ENCODE measurements around the gene GNAS. TPM values are rescaled to one million over a fixed set of nuclear protein-coding genes. Genes with fewer than 3 reads are reported as not detected.
A peak's percentile ranks its signal among the peaks of the same experiment; 100 is the strongest.

Gene GNAS
- total RNA-seq, 1 donor, result 361 TPM

- H3K4me3 ChIP-seq (ENCODE audit: low read depth, low read length), result no peak overlapping the region
- DNase-seq (ENCODE audit: low read depth), result no peak
- TF ChIP-seq, protein P1, sequence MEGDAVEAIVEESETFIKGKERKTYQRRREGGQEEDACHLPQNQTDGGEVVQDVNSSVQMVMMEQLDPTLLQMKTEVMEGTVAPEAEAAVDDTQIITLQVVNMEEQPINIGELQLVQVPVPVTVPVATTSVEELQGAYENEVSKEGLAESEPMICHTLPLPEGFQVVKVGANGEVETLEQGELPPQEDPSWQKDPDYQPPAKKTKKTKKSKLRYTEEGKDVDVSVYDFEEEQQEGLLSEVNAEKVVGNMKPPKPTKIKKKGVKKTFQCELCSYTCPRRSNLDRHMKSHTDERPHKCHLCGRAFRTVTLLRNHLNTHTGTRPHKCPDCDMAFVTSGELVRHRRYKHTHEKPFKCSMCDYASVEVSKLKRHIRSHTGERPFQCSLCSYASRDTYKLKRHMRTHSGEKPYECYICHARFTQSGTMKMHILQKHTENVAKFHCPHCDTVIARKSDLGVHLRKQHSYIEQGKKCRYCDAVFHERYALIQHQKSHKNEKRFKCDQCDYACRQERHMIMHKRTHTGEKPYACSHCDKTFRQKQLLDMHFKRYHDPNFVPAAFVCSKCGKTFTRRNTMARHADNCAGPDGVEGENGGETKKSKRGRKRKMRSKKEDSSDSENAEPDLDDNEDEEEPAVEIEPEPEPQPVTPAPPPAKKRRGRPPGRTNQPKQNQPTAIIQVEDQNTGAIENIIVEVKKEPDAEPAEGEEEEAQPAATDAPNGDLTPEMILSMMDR (IDR thresholded peaks at IDR 0.05; ENCODE audit: insufficient read depth, low read depth, low read length), result no peak
Observed at GRCh38 chr20:58899512-58899911, 47.0 kb downstream of the GNAS start.

DNA sequence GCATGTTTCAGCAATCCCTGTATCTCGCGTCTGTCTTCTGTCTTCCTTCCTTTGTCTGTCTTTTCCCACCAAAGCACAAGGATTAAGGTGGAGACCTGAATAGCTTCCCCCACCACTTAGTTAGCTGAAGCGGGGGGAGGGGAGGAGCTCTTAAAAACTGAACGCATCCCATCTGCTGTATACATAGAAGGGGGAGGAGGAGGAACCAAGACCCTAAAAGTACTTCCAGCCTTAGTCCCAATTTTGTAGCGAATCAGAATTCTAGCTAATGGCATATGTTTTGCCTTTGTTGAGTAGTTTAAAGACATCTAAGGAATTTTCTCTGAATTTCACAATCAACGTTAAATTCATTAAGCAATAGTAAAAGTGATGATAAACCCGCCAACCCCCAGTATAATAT is 47.9 kb downstream of the GNAS start:
- no peak overlapping the region for H3K4me3 ChIP-seq (ENCODE audit: low read depth, low read length)
- TF ChIP-seq, protein P1 (IDR thresholded peaks at IDR 0.05; ENCODE audit: insufficient read depth, low read depth, low read length), result no peak
- DNase-seq (ENCODE audit: low read depth), result peak; percentile 30

GRCh38 chr20:58901488-58902402 is 49.2 kb downstream of the GNAS start:
- TF ChIP-seq, protein P1 (IDR thresholded peaks at IDR 0.05; ENCODE audit: insufficient read depth, low read depth, low read length), result no peak
- no peak overlapping the region for H3K4me3 ChIP-seq (ENCODE audit: low read depth, low read length)
- no peak for DNase-seq (ENCODE audit: low read depth)

- no peak for DNase-seq (ENCODE audit: low read depth)
- no peak overlapping the region for H3K4me3 ChIP-seq (ENCODE audit: low read depth, low read length)
- TF ChIP-seq, protein P1 (IDR thresholded peaks at IDR 0.05; ENCODE audit: insufficient read depth, low read depth, low read length), result no peak
Observed at GRCh38 chr20:58903614-58904013, 51.1 kb downstream of the GNAS start.

- no peak overlapping the region for H3K4me3 ChIP-seq (ENCODE audit: low read depth, low read length)
- TF ChIP-seq, protein P1 (IDR thresholded peaks at IDR 0.05; ENCODE audit: insufficient read depth, low read depth, low read length), result no peak
- DNase-seq (ENCODE audit: low read depth), result no peak
Observed at GRCh38 chr20:58905236-58905635, 52.7 kb downstream of the GNAS start.

GRCh38 chr20:58906111-58906510 is 53.6 kb downstream of the GNAS start:
- TF ChIP-seq, protein P1 (IDR thresholded peaks at IDR 0.05; ENCODE audit: insufficient read depth, low read depth, low read length), result no peak
- no peak for DNase-seq (ENCODE audit: low read depth)
- no peak overlapping the region for H3K4me3 ChIP-seq (ENCODE audit: low read depth, low read length)
